ENCODE data around the gene PRPF8.

- TF ChIP-seq POLR2A (IDR thresholded peaks at IDR 0.05) (no peak), CTCF (IDR thresholded peaks at IDR 0.05) (no peak)
These were observed 23.6 kb downstream of the PRPF8 start for GRCh38 chr17:1661045-1661444.
